Neural progenitor cell (in vitro differentiated cells): ENCODE results near the gene GALNT17.

Experiments used
- EZH2 ChIP-seq: fragments of 200-600 bp; sonication (generic); IDR thresholded peaks from 2 replicates; pipeline ENCODE4 v1.6.1; 2017; ENCODE audit warnings: antibody characterized with exemption, mild to moderate bottlenecking, moderate library complexity
- EZH2phosphoT487 ChIP-seq: fragments of 200-600 bp; sonication (generic); IDR thresholded peaks from 2 replicates; pipeline ENCODE4 v1.6.1; 2017; ENCODE audit warnings: antibody characterized with exemption
- TF ChIP-seq, protein P1 (sequence below): fragments of 200-600 bp; sonication (generic); IDR thresholded peaks from 2 replicates; pipeline ENCODE4 v1.5.1; 2017; ENCODE audit warnings: antibody characterized with exemption, mild to moderate bottlenecking

GRCh38 chr7:71389976-71390375 lies 258.0 kb downstream of the GALNT17 start:
- TF ChIP-seq, protein P1, sequence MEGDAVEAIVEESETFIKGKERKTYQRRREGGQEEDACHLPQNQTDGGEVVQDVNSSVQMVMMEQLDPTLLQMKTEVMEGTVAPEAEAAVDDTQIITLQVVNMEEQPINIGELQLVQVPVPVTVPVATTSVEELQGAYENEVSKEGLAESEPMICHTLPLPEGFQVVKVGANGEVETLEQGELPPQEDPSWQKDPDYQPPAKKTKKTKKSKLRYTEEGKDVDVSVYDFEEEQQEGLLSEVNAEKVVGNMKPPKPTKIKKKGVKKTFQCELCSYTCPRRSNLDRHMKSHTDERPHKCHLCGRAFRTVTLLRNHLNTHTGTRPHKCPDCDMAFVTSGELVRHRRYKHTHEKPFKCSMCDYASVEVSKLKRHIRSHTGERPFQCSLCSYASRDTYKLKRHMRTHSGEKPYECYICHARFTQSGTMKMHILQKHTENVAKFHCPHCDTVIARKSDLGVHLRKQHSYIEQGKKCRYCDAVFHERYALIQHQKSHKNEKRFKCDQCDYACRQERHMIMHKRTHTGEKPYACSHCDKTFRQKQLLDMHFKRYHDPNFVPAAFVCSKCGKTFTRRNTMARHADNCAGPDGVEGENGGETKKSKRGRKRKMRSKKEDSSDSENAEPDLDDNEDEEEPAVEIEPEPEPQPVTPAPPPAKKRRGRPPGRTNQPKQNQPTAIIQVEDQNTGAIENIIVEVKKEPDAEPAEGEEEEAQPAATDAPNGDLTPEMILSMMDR, result no peak
- TF ChIP-seq EZH2 (no peak), EZH2phosphoT487 (peak; percentile 28)
